ENCODE measurements around the gene ABI3BP.

ABI3BP gene

DNA sequence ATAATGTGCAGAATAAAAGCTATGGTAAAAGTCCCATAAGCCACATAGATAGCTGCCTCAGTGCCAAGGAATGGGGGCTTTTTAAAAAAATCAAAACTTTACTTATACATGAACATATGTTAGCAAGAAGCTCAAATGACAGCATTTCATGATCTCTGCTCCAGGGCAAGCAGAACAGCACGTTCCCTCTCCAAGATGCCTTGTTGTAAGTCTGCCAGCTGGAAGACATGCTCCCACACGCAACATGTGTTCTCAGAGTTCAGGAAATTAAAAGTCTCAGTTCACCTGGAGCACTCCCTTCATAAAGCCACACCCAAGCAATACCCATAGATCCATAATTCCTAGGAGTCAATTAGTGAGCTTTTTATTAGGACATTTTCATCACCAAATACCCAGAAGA lies 52.2 kb downstream of the ABI3BP start:
- DNase-seq, result no peak

DNA sequence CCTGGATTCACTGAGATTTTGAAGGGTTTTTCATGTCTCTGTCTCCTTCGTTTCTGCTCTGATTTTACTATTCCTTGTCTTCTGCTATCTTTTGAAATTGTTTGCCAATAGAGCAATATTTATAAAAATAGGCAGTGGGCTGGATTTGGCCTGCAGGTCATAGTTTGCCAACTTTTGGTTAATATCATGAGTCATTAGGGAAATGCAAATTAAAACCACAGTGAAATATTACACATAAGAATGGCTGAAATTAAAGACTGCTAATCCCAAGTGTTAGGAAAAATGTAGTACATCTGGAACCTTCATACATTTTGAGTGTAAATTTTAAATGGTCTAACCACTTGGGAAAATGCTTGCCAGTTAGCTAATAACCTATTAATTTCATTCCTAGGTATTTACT lies 56.3 kb downstream of the ABI3BP start:
- DNase-seq, result no peak

GRCh38 chr3:100932491-100932890 lies 60.7 kb downstream of the ABI3BP start:
- no peak for DNase-seq

DNA sequence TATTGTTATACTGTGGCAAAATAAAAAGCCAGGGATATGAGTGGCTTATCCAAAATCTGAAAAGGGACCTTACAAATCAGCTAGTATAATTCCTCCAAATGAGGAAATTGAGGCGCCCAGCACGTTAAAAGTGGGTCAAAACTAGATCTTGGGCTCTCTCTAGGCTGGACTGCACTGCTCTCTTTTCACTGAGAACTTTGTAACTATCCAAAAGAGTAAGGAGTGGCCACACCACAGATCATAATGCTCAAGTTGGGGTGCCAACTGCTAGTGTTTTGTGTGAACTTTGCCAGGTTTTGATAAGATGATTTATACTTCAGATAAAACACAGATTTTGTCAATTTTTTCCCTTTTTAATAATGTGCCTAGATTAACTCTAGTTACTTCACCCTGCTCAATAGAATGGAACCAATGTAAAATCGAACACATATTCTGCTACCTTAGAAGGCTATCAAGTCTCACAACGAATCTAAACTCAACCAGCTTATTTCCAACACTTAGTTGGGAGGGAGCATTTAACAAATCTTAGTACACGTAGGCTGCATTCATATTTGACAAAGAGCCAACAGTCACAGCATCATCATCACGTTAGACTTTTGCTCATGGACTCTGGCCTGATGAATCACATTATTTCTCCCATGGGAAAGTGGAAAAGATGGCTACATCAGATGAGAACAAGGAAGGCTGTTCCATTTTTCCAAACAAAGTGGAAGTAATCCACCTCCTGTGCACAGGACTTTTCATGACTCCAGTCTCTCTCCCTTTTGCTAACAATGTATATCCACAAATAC lies 64.4 kb downstream of the ABI3BP start:
- no peak for DNase-seq

- no peak for DNase-seq
Observed at GRCh38 chr3:100927775-100928174, 65.4 kb downstream of the ABI3BP start.

GRCh38 chr3:100915706-100916495 lies 77.3 kb downstream of the ABI3BP start:
- no peak for DNase-seq

DNA sequence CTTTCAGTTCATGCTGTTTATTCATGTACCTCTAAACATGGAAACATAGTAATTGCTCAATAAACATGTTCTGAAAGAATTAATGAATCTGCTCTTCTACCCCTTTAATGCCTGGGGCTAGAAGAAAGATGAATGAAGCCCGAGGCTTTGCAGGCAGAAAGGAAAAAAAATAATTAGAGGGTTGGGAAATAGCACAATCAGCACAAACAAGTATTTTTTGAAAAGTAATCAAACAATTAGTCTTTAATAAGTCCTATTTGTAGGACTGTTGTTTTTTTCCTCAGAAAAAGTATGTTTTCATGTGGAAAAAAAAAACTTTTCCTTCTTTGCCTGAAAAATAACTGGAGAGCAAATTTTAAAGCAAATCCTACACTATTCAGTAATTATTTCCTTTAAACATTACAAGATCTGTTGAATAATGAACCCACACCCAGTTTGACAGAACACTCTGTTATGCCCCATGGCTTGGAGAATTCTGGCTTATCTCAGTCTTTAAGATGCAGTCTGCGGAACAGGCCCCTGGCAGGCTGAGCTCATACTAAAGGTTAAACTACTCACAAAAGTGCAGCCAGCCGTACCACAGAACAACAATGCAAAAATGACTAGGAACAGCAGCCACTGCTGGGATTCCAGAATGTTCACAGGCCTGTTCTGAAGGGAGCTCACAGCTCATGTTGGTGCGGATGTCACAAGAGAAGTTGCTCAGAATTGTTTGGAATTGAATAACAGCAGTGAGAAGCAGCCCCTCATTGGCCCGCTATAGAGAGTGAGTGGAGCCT lies 79.2 kb downstream of the ABI3BP start:
- no peak for DNase-seq

DNA sequence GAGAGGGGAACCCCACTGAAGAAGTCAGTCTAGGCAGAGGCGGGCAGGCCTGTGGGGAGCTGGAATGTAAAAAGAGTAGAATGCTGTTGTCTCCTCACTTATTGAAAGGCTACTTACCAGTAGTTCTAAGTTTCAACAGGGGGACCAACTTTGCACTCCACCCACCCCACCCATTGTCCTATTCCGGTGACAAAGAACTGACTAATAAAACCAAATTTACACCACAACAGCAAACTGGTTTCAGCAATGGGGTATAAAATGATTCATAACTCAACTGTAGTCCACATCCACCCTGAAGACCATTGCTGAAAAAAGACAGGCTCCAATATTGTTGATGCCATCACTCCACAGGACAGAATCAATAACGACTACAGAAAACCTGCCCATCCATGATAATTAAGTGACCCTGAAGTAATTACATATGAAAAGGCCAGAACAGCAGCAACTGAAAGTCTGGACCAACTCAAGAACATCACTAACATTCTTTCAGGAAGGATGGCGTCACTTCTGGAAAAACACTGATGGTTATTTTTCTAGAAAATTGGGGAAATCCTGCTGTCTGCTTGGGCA lies 80.2 kb downstream of the ABI3BP start:
- DNase-seq, result no peak

- DNase-seq, result no peak
Observed at GRCh38 chr3:100912571-100912970, 80.7 kb downstream of the ABI3BP start.

DNA sequence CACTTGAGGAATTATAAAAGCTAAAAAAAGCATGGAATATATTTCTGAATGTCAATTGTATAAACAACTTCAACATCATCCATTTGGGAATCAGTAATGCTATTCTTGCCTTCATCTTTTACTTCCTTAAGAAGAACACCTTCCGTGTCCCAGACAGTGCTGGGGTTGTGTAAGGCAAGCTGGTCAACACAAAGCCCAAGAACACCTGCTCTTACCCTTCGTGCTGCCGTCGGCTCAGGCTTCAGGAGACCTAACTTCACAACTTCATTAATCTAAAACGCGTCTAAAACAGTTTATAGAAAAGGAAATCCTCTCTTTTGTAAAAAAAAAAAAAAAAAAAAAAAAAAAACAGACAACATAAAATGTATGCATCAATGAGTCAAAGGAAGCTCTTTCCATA lies 81.3 kb downstream of the ABI3BP start:
- DNase-seq, result no peak

DNA sequence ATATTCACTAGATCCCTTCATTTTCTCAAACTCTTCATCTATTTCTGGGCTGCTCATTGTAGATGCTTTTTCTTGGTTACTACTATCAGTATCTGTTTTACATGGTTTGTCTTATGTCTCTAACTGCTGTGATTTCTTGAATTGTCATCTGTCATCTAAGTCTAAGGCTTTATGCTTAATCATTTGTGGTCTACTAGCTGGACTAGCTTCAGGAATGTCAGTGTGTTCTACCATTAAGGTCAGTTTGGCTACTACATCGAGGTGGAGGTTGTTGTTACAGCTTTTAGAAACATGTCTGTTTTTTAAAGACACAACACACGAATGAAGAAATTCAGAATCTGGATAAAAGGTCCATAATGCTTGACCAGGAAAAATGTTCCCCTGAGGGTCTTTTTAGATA lies 82.2 kb downstream of the ABI3BP start:
- DNase-seq, result no peak

DNA sequence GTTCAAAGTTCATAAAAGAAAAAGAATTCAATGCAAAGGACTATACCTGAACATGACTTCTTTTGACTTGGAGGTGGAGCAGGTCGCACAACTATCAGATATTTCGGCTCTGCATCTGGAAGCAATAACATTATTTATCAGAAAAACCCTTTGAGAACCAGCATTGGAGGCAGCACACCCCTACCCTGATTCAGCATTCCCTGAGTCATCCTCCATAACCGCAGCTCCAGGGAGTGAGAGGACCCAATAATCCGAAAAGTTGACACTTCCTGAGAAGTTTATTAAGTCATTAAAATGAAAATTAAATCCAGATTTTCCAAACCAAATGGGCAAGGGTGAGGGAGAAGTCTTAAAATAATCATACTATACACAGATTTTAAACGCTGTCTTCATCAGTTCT lies 90.6 kb downstream of the ABI3BP start:
- no peak for DNase-seq

- DNase-seq, result no peak
Observed at GRCh38 chr3:100900671-100901335, 92.4 kb downstream of the ABI3BP start.

DNA sequence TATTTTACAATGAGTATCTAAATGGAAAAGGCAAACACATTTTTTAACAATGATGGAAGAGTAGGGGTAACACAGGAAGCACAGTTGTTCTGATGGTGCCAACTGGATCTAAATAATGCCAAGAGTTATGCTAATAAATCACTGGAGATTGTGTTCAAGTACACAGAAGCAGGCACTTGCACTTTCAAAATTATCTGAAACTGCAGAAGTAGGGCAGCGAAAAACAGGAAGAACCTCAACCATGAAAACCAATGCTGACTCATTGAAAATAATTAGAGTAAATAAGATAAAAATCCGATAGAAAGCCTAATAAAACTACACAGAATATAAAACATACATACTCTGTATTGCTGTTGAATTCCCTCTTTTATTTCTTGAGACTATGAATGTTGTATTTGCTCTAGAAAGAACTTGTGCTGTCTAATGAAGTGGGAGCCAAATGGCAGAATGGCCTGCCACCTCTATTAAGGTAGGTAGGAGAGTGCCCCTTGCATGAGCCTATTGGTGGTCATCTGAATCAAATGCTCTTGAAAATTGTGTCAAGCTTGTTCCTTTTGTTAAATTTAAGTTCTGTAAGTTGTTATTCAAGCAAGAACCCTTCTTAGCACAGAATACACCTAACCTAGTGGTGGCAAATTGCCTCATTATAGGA lies 93.7 kb downstream of the ABI3BP start:
- no peak for DNase-seq

GRCh38 chr3:100898681-100899080 lies 94.5 kb downstream of the ABI3BP start:
- DNase-seq, result no peak

DNA sequence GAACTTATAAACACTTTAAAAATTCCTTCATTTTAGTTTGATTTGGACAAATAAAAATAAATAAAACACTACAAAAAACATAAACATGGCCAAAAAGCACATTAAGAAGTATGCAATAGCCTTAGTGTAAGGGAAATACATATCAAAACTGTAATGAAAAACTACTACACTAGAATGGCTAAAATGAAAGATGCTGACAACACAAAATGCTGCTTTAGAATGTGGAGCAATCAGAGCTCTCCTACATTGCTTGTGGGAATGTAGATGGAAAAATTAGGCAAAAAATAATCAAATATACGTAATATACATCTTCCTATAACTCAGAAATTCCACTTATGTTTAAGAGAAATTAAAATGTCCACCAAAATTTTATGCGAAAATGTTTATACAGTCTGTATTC lies 96.2 kb downstream of the ABI3BP start:
- DNase-seq, result no peak

GRCh38 chr3:100893590-100893989 lies 99.6 kb downstream of the ABI3BP start:
- DNase-seq, result no peak

GRCh38 chr3:100893108-100893507 lies 100.1 kb downstream of the ABI3BP start:
- DNase-seq, result no peak

DNA sequence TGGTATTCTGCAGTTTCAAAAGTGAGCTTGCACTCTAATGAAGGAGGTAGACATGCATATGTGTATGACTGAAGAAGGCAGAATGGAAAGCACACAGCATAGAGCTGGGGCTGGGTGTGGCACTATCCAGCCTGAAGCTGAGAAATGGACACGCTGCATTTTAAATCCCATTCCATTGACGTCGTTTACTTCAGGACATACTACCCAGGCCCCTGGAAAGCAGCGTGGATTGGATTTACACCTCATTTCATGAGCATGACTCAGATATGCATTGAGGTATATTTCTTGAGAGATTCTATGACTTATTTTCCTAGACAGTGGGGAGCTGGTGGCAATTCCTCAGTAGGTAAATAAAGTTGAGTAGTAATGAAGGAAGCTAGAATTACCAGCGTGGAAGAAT lies 101.4 kb downstream of the ABI3BP start:
- DNase-seq, result no peak

DNA sequence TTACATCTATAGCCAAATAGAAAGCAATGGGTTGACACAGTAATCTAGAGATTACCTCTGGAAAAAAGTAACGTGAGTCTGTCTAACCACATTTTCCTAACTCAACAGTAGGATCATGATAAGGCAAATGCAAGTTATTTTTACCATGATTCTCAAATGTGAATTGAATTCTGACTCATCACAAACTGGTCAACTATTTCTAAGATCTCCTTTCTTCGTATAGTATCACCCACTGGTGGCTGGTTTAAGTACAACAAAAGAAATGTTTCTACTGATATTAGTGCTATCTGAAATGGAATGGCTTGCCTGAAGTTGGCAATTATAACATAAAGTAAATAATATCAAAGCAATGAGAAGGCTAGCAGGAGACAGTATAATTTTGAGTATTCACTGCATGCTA lies 102.2 kb downstream of the ABI3BP start:
- DNase-seq, result no peak

GRCh38 chr3:100888881-100889280 lies 104.3 kb downstream of the ABI3BP start:
- DNase-seq, result no peak

DNA sequence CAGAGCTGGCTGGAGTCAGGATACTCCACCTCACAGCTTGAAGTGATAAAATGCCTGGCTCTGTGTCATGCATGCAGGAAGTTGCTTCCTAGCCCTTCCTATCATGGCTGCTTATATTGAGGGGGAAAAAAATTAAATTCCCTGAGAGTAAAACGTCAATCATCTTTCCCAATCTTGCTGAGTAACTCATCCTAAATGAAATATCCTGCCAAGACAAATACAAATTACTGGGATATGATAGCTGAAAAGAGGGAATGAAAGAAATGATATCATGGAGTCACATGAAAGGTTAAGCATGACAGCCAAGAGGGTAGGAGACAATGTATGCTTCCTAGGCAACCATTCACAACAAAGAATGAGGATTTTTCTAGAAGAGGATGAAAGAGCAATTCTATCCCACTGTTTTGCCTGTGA lies 110.6 kb downstream of the ABI3BP start:
- no peak for DNase-seq

All from cortex of kidney (tissue), 1 donor.